Stomach (tissue), 9 donors: Measurements from ENCODE around the gene COL1A1. TPM values are rescaled to one million over a fixed set of nuclear protein-coding genes. Genes with fewer than 3 reads are reported as not detected.

ENCODE experiments used
- DNase-seq, 2 donors: peaks; one replicate each; pipeline versions ENCODE4 v3.0.0 to v3.0.0-alpha.2; 2013 to 2019
- H3K27ac ChIP-seq, 5 donors: fragments of 200-600 bp in 4 of 5; sonication (generic) in 4 of 5; one replicate each; pipeline ENCODE4 v1.5.1; 2013 to 2019; ENCODE audit warnings: mild to moderate bottlenecking in 1 of 5, moderate library complexity in 1 of 5
- H3K27me3 ChIP-seq, 3 donors: fragments of 200-600 bp; sonication (generic); one replicate each; pipeline ENCODE4 v1.5.1; 2017 to 2019; ENCODE audit warnings: mixed run types in 1 of 3
- H3K36me3 ChIP-seq, 4 donors: fragments of 200-600 bp; sonication (generic); 1 replicate in 3 of 4; 2 replicates in 1 of 4; pipeline ENCODE4 v1.5.1; 2016 to 2019
- H3K4me1 ChIP-seq, 4 donors: fragments of 200-600 bp; sonication (generic); one replicate each; pipeline ENCODE4 v1.5.1; 2016 to 2019
- H3K4me3 ChIP-seq, 4 donors: fragments of 200-600 bp; sonication (generic) in 3 of 4; one replicate each; pipeline ENCODE4 v1.5.1; 2016 to 2019; ENCODE audit warnings: mild to moderate bottlenecking in 1 of 4
- H3K9me3 ChIP-seq, 4 donors: fragments of 200-600 bp; sonication (generic); one replicate each; pipeline ENCODE4 v1.5.1; 2016 to 2019
- CTCF ChIP-seq, 7 experiments: fragments of 450-650 bp in 4 of 7; fragments of 200-600 bp in 3 of 7; sonication (generic) in 3 of 7; IDR thresholded peaks; one replicate each; pipeline ENCODE4 v1.5.1; 2016 to 2019; ENCODE audit warnings: antibody characterized with exemption in 7 of 7, control low read depth in 2 of 7, mild to moderate bottlenecking in 1 of 7
- EP300 ChIP-seq: sonication (generic); formaldehyde crosslinking; IDR thresholded peaks from one replicate; pipeline ENCODE4 v1.6.1; 2017; ENCODE audit warnings: antibody characterized with exemption
- POLR2A ChIP-seq, 4 donors: fragments of 450-650 bp; IDR thresholded peaks; one replicate each; pipeline ENCODE4 v1.6.1; 2016; ENCODE audit warnings: antibody characterized with exemption in 4 of 4, control low read depth in 2 of 4, mild to moderate bottlenecking in 1 of 4, moderate library complexity in 1 of 4
- POLR2AphosphoS5 ChIP-seq, 3 donors: sonication (generic); formaldehyde crosslinking; IDR thresholded peaks; one replicate each; pipeline ENCODE4 v1.6.1; 2016; ENCODE audit warnings: antibody characterized with exemption in 3 of 3
- WGBS, 5 donors: extraction: QIAGEN DNeasy Blood & Tissue Kit in 3 of 5; methylation state at CpG; one replicate each; pipeline versions ENCODE4 v1.1.5 to v1.1.7; 2013 to 2018; 5-methylcytosine and 5-hydroxymethylcytosine counted together
- intact Hi-C: fragments of 100-400 bp; cut with DNase I; formaldehyde crosslinking; loops from one replicate; pipeline ENCODE4 v1.15.1; 2023; ENCODE audit warnings: low total_unique reads
- polyA plus RNA-seq, 3 donors: library from polyadenylated mRNA; stranded (reverse); fragments of 200-250 nt; gene quantifications; one replicate each; pipeline ENCODE4 v1.2.3, GENCODE V29; 2013
- total RNA-seq, 5 donors: library from RNA; depleted of rRNA; stranded (reverse); fragments of >200 nt; gene quantifications; one replicate each; pipeline versions ENCODE4 v1.1.0 to v1.2.3, GENCODE V29; 2014 to 2016
- donor health status: healthy with polysubstance abuse.
- donor health status: Bipolar disorder and iron deficiency.
- donor health status: healthy.

The COL1A1 gene
- total and polyA plus RNA-seq, 8 donors = 17.9 to 1,931 (median 142) TPM

DNA sequence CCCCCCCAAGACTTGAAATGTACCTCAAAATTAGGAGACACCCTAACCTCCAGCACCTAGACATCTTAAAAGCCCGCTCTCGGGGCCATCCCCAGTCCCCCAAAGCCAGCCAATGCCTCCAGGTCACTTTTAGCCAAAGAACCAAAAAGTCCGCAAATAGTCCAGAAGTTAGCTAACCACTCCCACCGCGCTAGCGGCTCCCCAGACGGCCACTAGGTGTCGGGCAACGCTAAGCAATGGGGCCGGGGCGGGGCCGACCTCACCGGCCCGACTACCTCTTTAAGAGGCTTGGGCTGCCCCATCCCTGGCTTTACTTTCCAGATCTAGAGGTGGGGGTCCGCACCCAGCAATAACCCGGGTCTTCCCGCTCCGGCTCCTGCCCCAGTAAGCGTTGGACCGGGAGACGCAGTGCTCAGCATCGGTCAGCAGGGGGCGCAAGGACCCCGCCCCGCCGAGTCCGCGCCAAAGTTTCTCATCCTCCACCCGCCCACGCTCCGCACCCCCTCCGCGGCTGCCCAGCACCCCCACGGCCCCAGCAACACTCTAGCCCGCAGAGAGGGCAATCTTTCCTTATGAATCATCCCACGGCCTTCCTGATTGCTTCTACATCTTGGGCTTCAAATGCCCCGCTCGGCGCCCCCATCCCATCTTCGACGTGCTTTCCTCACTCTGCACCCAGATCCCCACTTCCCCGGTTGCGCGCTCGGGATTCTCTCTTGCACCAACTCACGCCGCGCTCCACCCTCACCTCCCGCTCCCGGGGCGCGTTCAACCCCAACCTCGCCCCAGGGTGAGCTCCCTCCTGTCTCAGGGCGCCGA is 765 bp downstream of the COL1A1 start:
- Histone ChIP-seq H3K27ac (peak overlapping the region; percentile 71 to 93 (median 90)), H3K4me3 (peak overlapping the region; percentile 49 to 61 (median 56)), H3K36me3 (peaks cover 23 to 31% (median 25%) of the 10 kb centered on the region in 4 donors), H3K4me1 (peaks cover 23 to 79% (median 55%) of the 10 kb centered on the region in 4 donors), H3K9me3 (no peaks in the 10 kb centered on the region), H3K27me3 (peaks cover 0 to 58% (median 14%) of the 10 kb centered on the region in 3 donors)
- peak; percentile 94 to 96 for DNase-seq
- TF ChIP-seq CTCF (IDR thresholded peaks at IDR 0.05) = peak in 6 of 7 experiments; percentile 36 to 100 (median 100)
- no peak for TF ChIP-seq EP300
- 1 to 2% (median 1%) methylated on average over 34 to 55 of the region's 55 CpGs for WGBS, 5 donors
- intact Hi-C loops = loop anchor here (5.0 kb wide), 2 partner anchors 72 to 97 kb away; partner anchors contain the start of gene TMEM92

DNA sequence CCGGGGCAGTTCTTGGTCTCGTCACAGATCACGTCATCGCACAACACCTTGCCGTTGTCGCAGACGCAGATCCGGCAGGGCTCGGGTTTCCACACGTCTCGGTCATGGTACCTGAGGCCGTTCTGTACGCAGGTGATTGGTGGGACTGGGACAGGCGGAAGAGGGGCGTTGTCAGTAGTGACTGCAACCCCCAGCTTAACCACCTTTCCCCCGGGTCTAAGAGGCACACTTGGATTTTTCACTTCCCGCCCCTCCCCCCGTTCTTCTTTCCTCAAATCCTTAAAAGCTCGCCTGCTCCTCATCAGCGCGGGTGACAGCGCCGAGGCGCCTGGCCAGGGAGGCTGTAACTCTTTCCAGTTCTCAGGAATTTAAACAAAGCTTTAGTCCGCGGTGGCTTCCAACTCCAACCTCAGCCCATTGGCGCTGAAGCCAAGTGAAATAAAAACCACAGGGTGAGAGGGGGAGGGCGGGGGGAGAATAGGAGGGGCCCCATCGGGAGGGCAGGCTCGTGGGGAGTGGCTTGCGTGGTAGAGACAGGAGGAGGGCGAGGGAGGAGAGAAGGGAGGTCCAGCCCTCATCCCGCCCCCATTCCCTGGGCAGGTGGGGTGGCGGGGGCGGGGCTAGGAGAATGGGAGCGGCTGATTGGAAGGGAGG is 1.5 kb downstream of the COL1A1 start:
- H3K4me1 ChIP-seq = peaks cover 23 to 83% (median 57%) of the 10 kb centered on the region in 4 donors
- H3K9me3 ChIP-seq = no peaks in the 10 kb centered on the region
- H3K4me3 ChIP-seq = peak overlapping the region; percentile 49 to 61 (median 56)
- intact Hi-C loops = loop anchor here (5.0 kb wide), 2 partner anchors 72 to 97 kb away; partner anchors contain the start of gene TMEM92
- 1% methylated on average over 27 to 36 of the region's 36 CpGs for WGBS, 5 donors
- H3K27ac ChIP-seq = peak overlapping the region; percentile 70 to 93 (median 90)
- peak; percentile 95 to 97 for DNase-seq
- peaks cover 30 to 39% (median 33%) of the 10 kb centered on the region in 4 donors for H3K36me3 ChIP-seq
- peaks cover 0 to 51% (median 14%) of the 10 kb centered on the region in 3 donors for H3K27me3 ChIP-seq
- TF ChIP-seq POLR2A (IDR thresholded peaks at IDR 0.05) (peak in 1 of 4 donors; percentile 52), EP300 (peak; percentile 27), POLR2AphosphoS5 (IDR thresholded peaks at IDR 0.05) (peak; percentile 63 to 80 (median 63)), CTCF (IDR thresholded peaks at IDR 0.05) (no peak)

DNA sequence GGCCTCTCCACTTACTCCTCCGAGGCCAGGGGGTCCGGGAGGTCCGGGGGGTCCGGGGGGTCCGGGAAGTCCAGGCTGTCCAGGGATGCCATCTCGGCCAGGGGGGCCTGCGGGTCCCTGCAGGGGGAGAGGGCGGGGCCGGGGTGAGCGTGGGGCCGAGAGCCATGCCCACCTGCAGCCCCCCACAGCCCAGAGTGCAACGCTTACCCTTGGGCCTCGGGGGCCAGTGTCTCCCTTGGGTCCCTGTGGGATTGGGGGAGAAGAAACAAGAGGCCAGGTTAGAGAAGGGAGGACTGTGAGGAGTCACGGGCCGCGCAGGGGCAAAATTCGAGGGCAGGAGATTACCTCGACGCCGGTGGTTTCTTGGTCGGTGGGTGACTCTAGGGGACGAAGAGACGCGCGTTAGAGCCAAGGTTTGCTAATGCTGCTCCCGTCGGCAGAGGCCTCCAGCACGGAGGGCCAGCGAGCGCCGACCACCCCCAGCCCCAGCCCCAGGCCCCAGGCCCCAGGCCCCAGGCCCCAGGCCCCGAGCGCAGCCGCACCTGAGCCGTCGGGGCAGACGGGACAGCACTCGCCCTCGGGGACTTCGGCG is 2.1 kb downstream of the COL1A1 start:
- Histone ChIP-seq H3K4me1 (peaks cover 23 to 80% (median 54%) of the 10 kb centered on the region in 4 donors), H3K9me3 (no peaks in the 10 kb centered on the region), H3K4me3 (peak overlapping the region; percentile 49 to 61 (median 56)), H3K27ac (peak overlapping the region; percentile 70 to 93 (median 90)), H3K36me3 (peaks cover 37 to 45% (median 39%) of the 10 kb centered on the region in 4 donors), H3K27me3 (peaks cover 0 to 46% (median 14%) of the 10 kb centered on the region in 3 donors)
- DNase-seq = no peak
- intact Hi-C loops = no loop called here
- TF ChIP-seq POLR2AphosphoS5 (IDR thresholded peaks at IDR 0.05) (no peak), EP300 (no peak), CTCF (IDR thresholded peaks at IDR 0.05) (no peak), POLR2A (IDR thresholded peaks at IDR 0.05) (no peak)
- 17 to 46% (median 24%) methylated on average over 22 to 41 of the region's 41 CpGs for WGBS, 5 donors
